HepG2 (cell line): ENCODE results near the gene TRABD. TPM values are rescaled to one million over a fixed set of nuclear protein-coding genes. Genes with fewer than 3 reads are reported as not detected.

Source experiments
- ATF2 ChIP-seq: sonication (generic); formaldehyde crosslinking; IDR thresholded peaks from 2 replicates; pipeline ENCODE4 v1.4.0; 2020; ENCODE audit warnings: missing genetic modification reagents
- CEBPZ ChIP-seq: IDR thresholded peaks from 2 replicates; pipeline ENCODE4 v1.6.1; 2012; ENCODE audit warnings: low read length, improper control_type of control experiment
- CHD4 ChIP-seq: fragments of 200-600 bp; sonication (generic); IDR thresholded peaks from 2 replicates; pipeline ENCODE4 v1.7.0; 2017; ENCODE audit warnings: mild to moderate bottlenecking, low read length, borderline replicate concordance
- DNMT1 ChIP-seq: sonication (generic); formaldehyde crosslinking; IDR thresholded peaks from 2 replicates; pipeline ENCODE4 v1.5.1; 2020; ENCODE audit warnings: mild to moderate bottlenecking, missing genetic modification reagents
- HCFC1 ChIP-seq: fragments of 150-350 bp; IDR thresholded peaks from 2 replicates; pipeline ENCODE4 v1.6.1; 2014; ENCODE audit warnings: low read depth, low read length
- HNF4A ChIP-seq: sonication (generic); formaldehyde crosslinking; IDR thresholded peaks from 2 replicates; pipeline ENCODE4 v1.4.0; 2020; ENCODE audit warnings: missing genetic modification reagents
- JUNB ChIP-seq: sonication (generic); formaldehyde crosslinking; IDR thresholded peaks from 2 replicates; pipeline ENCODE4 v1.8.0; 2022; ENCODE audit warnings: missing genetic modification reagents, mild to moderate bottlenecking, borderline replicate concordance
- KDM3A ChIP-seq: IDR thresholded peaks from 2 replicates; pipeline ENCODE4 v1.6.1; 2018; ENCODE audit warnings: low read depth, missing compliant biosample characterization
- KLF15 ChIP-seq: sonication (generic); formaldehyde crosslinking; IDR thresholded peaks from 2 replicates; pipeline ENCODE4 v1.8.1; 2023; ENCODE audit warnings: borderline replicate concordance, mild to moderate bottlenecking, inconsistent platforms, missing genetic modification reagents, mixed read lengths
- NR1H2 ChIP-seq: sonication (generic); formaldehyde crosslinking; IDR thresholded peaks from 2 replicates; pipeline ENCODE4 v1.8.1; 2022; ENCODE audit warnings: low read depth, missing genetic modification reagents, borderline replicate concordance
- RBM39 ChIP-seq: fragments of 200-400 bp; formaldehyde crosslinking; IDR thresholded peaks from one replicate; pipeline ENCODE4 v1.6.1; 2018; ENCODE audit warnings: antibody characterized with exemption, mild to moderate bottlenecking, low read depth, low read length; ENCODE audit not compliant: poor library complexity, severe bottlenecking
- SRY ChIP-seq: sonication (generic); formaldehyde crosslinking; IDR thresholded peaks from 2 replicates; pipeline ENCODE4 v1.8.0; 2022; ENCODE audit warnings: mild to moderate bottlenecking, missing genetic modification reagents
- TFDP1 ChIP-seq: IDR thresholded peaks from 2 replicates; pipeline ENCODE4 v1.6.1; 2016; ENCODE audit warnings: missing compliant biosample characterization, missing genetic modification reagents, borderline replicate concordance
- ZBED4 ChIP-seq: sonication (generic); formaldehyde crosslinking; IDR thresholded peaks from 2 replicates; pipeline ENCODE4 v1.4.0; 2020; ENCODE audit warnings: missing genetic modification reagents, borderline replicate concordance
- ZFP41 ChIP-seq: sonication (generic); formaldehyde crosslinking; IDR thresholded peaks from 2 replicates; pipeline ENCODE4 v1.4.0; 2020; ENCODE audit warnings: mild to moderate bottlenecking, missing genetic modification reagents, borderline replicate concordance
- ZMAT3 ChIP-seq: sonication (generic); formaldehyde crosslinking; conservative IDR thresholded peaks from 2 replicates; pipeline ENCODE4 v1.7.0; 2021; ENCODE audit warnings: missing genetic modification reagents
- ZNF234 ChIP-seq: sonication (generic); formaldehyde crosslinking; conservative IDR thresholded peaks from 2 replicates; pipeline ENCODE4 v1.5.1; 2020; ENCODE audit warnings: mild to moderate bottlenecking, missing genetic modification reagents
- ZNF556 ChIP-seq: sonication (generic); formaldehyde crosslinking; IDR thresholded peaks from 2 replicates; pipeline ENCODE4 v1.4.0; 2020; ENCODE audit warnings: mild to moderate bottlenecking, missing genetic modification reagents, borderline replicate concordance
- ZSCAN29 ChIP-seq: sonication (generic); formaldehyde crosslinking; conservative IDR thresholded peaks from 2 replicates; pipeline ENCODE4 v1.4.0; 2020; ENCODE audit warnings: mild to moderate bottlenecking, missing genetic modification reagents
- polyA plus RNA-seq, 8 experiments: library from polyadenylated mRNA; depleted of rRNA in 3 of 8; stranded (reverse) in 7 of 8; unstranded in 1 of 8; fragments of >200 nt; fragmentation: Illumina TruSeq in 4 of 8; extraction: Trizol in 4 of 8; gene quantifications; 2 replicates each; pipeline versions ENCODE4 v1.2.1 to v1.2.3, GENCODE V29; 2011 to 2016; ENCODE audit warnings: low read depth in 4 of 8, missing spikeins in 1 of 8, mixed read lengths in 1 of 8; ENCODE audit not compliant: insufficient read depth in 1 of 8
- total RNA-seq, 5 experiments: library from RNA; depleted of rRNA; stranded (reverse); fragments of >200 nt; fragmentation: Illumina TruSeq; extraction: Trizol; gene quantifications; 2 replicates each; pipeline ENCODE4 v1.2.3, GENCODE V29; 2016; ENCODE audit warnings: low read depth in 1 of 5

TRABD gene
- total and polyA plus RNA-seq, 2 of the 13 experiments (the other 11 are each of a cell fraction or from before 2014, with no cell fraction given) = 21.5 to 28.9 TPM

GRCh38 chr22:50184004-50184901, 1.5 kb upstream of the TRABD start (continued):
- no peak for TF ChIP-seq ZBED4
- no peak for TF ChIP-seq HCFC1
- TF ChIP-seq ZNF234 (CRISPR knock-in tag) = no peak
- TF ChIP-seq HNF4A (CRISPR knock-in tag) = no peak; the same call in 1 of the 2 replicates
- no peak for TF ChIP-seq ZMAT3
- no peak for TF ChIP-seq CHD4
- TF ChIP-seq KLF15 (CRISPR knock-in tag) = no peak
- no peak for TF ChIP-seq ZSCAN29 (CRISPR knock-in tag)
- no peak for TF ChIP-seq NR1H2
- TF ChIP-seq TFDP1 (CRISPR knock-in tag) = 0 out of 2 replicates have a peak, but pooled peaks have one; percentile 19
- TF ChIP-seq CEBPZ = no peak
- TF ChIP-seq DNMT1 (CRISPR knock-in tag) = no peak
- no peak for TF ChIP-seq RBM39
- TF ChIP-seq SRY = no peak
- TF ChIP-seq ATF2 (CRISPR knock-in tag) = no peak
- no peak for TF ChIP-seq JUNB (CRISPR knock-in tag)
- no peak for TF ChIP-seq KDM3A (CRISPR knock-in tag)
- TF ChIP-seq ZFP41 (CRISPR knock-in tag) = no peak
- TF ChIP-seq ZNF556 (CRISPR knock-in tag) = peak; percentile 20; the same call in 1 of the 2 replicates
